PC-3 (cell line): ENCODE measurements around the gene TBC1D14.

Experiments used
- CTCF ChIP-seq: fragments of 300-600 bp; sonication (generic); conservative IDR thresholded peaks from 2 replicates; pipeline ENCODE4 v1.5.1; 2017; ENCODE audit warnings: antibody characterized with exemption, low read depth, mild to moderate bottlenecking, low read length
- EZH2 ChIP-seq: fragments of 300-600 bp; sonication (generic); IDR thresholded peaks from one replicate; pipeline ENCODE4 v1.6.1; 2017; ENCODE audit warnings: antibody characterized with exemption, mild to moderate bottlenecking, low read length; ENCODE audit not compliant: unreplicated experiment

DNA sequence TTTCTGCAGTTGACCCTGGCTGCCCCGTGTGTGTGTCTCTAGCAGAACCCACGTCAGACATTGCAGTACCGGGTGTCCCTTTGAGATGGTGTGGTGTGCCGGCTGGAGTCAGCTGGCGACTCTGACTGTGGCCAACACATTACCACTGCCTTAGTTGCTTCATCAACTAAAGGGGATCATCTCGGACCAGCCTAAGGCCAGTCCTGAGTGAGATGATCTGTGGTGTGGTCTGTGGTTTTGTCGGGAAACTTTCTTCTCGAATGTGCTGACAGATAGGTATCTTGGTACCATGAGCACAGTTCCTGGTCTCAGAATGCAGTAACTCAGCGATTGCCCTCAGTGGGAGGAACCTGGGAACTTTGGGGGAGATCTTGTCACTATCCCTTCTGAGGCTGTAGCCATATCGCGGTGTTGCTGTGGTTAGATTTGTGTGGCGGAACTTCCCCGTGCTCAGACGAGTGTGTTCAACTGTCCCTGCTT, 15.8 kb downstream of the TBC1D14 start:
- TF ChIP-seq CTCF (no peak), EZH2 (no peak)
